Fibroblast of lung (primary cell): ENCODE measurements around the gene SYT9. TPM values are rescaled to one million over a fixed set of nuclear protein-coding genes. Genes with fewer than 3 reads are reported as not detected.

Experiments used
- DNase-seq, 2 donors: peaks; one replicate each; pipeline versions ENCODE4 v3.0.0 to v3.0.0-alpha.2; 2010; ENCODE audit warnings: low read depth in 2 of 2
- H2AFZ ChIP-seq: 2 replicates; pipeline ENCODE4 v1.5.1; 2012; ENCODE audit warnings: low read length, control low read depth, inconsistent platforms
- H3K27ac ChIP-seq: 2 replicates; pipeline ENCODE4 v1.5.1; 2011; ENCODE audit warnings: low read length, control low read depth; ENCODE audit not compliant: insufficient read depth
- H3K27me3 ChIP-seq: 2 replicates; pipeline ENCODE4 v1.5.1; 2011; ENCODE audit warnings: mild to moderate bottlenecking, low read length; ENCODE audit not compliant: control insufficient read depth, insufficient read depth
- H3K36me3 ChIP-seq: 2 replicates; pipeline ENCODE4 v1.5.1; 2011; ENCODE audit warnings: low read length; ENCODE audit not compliant: control insufficient read depth, insufficient read depth
- H3K4me1 ChIP-seq: 2 replicates; pipeline ENCODE4 v1.5.1; 2011; ENCODE audit warnings: low read length; ENCODE audit not compliant: control insufficient read depth, insufficient read depth; ENCODE audit errors: extremely low read depth
- H3K4me2 ChIP-seq: 2 replicates; pipeline ENCODE4 v1.5.1; 2011; ENCODE audit warnings: low read length, control low read depth; ENCODE audit not compliant: insufficient read depth; ENCODE audit errors: extremely low read depth
- H3K4me3 ChIP-seq, 4 experiments: fragments of 200-600 bp in 1 of 4; sonication (generic) in 1 of 4; replicated peaks in 1 of 4; 2 replicates each; pipeline ENCODE4 v1.5.1; 2011 to 2016; ENCODE audit warnings: low read length in 4 of 4, low read depth in 3 of 4, mild to moderate bottlenecking in 3 of 4, control low read depth in 2 of 4, inconsistent platforms in 1 of 4, mixed read lengths in 1 of 4; ENCODE audit not compliant: insufficient read depth in 1 of 4; ENCODE audit errors: control extremely low read depth in 1 of 4
- H3K79me2 ChIP-seq: 2 replicates; pipeline ENCODE4 v1.5.1; 2012; ENCODE audit warnings: mild to moderate bottlenecking, low read length, inconsistent platforms; ENCODE audit not compliant: control insufficient read depth, insufficient read depth
- H3K9ac ChIP-seq: 2 replicates; pipeline ENCODE4 v1.5.1; 2011; ENCODE audit warnings: mild to moderate bottlenecking, low read length, control low read depth; ENCODE audit not compliant: insufficient read depth
- H3K9me3 ChIP-seq: 2 replicates; pipeline ENCODE4 v1.5.1; 2012; ENCODE audit warnings: low read depth, low read length; ENCODE audit not compliant: control insufficient read depth, insufficient read depth
- H4K20me1 ChIP-seq: 2 replicates; pipeline ENCODE4 v1.5.1; 2011; ENCODE audit warnings: low read length; ENCODE audit not compliant: control insufficient read depth, insufficient read depth; ENCODE audit errors: extremely low read depth
- EZH2 ChIP-seq: IDR thresholded peaks from 2 replicates; pipeline ENCODE4 v1.5.1; 2012; ENCODE audit warnings: low read length, control low read depth, mild to moderate bottlenecking; ENCODE audit errors: missing control alignments
- polyA plus RNA-seq, 2 donors: library from polyadenylated mRNA; depleted of rRNA in 1 of 2; stranded (reverse) in 1 of 2; unstranded in 1 of 2; fragments of >200 nt; gene quantifications; 2 replicates each; pipeline ENCODE4 v1.2.1, GENCODE V29; 2011 to 2012; ENCODE audit warnings: missing spikeins in 1 of 2
- total RNA-seq: library from RNA; depleted of rRNA; stranded (reverse); fragments of >200 nt; gene quantifications from 2 replicates; pipeline ENCODE4 v1.2.1, GENCODE V29; 2014
- TF ChIP-seq, protein P1 (sequence below), 2 donors: IDR thresholded peaks in 1 of 2; conservative IDR thresholded peaks in 1 of 2; 1 replicate in 1 of 2; 2 replicates in 1 of 2; pipeline ENCODE4 v1.5.1; 2011 to 2012; ENCODE audit warnings: low read length in 2 of 2, control low read depth in 1 of 2, inconsistent platforms in 1 of 2, low read depth in 1 of 2, mild to moderate bottlenecking in 1 of 2

SYT9 gene
- total and polyA plus RNA-seq, 2 donors (not counting 1 experiment from before 2014, with no cell fraction given), result not detected

DNA sequence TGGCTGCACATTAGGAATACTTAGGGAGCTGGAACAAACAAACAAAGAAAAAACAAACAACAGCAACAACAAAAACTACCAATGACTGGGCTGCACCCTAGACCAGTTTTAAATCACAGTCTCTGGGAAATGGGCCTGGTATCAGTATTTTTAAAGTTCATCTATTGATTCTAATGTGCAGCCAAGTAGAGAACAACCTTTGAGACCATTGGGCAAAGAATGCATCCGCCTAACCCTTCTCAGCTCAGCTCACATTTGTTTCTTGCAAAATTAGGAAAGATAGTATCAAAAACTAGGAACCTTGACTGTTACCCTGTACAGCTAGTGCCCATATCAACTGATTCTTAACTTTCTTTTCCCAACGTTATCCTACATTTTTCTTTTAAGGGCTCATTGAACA lies 5.2 kb downstream of the SYT9 start:
- Histone ChIP-seq H2AFZ (no peak overlapping the region), H3K4me3 (no peak overlapping the region), H3K9me3 (no peaks in the 10 kb centered on the region), H3K4me1 (no peaks in the 10 kb centered on the region), H3K79me2 (no peaks in the 10 kb centered on the region), H3K4me2 (no peak overlapping the region), H3K36me3 (no peaks in the 10 kb centered on the region), H4K20me1 (no peaks in the 10 kb centered on the region), H3K27me3 (peaks cover 17% of the 10 kb centered on the region), H3K27ac (no peak overlapping the region), H3K9ac (no peak overlapping the region)
- no peak for TF ChIP-seq EZH2
- TF ChIP-seq, protein P1, sequence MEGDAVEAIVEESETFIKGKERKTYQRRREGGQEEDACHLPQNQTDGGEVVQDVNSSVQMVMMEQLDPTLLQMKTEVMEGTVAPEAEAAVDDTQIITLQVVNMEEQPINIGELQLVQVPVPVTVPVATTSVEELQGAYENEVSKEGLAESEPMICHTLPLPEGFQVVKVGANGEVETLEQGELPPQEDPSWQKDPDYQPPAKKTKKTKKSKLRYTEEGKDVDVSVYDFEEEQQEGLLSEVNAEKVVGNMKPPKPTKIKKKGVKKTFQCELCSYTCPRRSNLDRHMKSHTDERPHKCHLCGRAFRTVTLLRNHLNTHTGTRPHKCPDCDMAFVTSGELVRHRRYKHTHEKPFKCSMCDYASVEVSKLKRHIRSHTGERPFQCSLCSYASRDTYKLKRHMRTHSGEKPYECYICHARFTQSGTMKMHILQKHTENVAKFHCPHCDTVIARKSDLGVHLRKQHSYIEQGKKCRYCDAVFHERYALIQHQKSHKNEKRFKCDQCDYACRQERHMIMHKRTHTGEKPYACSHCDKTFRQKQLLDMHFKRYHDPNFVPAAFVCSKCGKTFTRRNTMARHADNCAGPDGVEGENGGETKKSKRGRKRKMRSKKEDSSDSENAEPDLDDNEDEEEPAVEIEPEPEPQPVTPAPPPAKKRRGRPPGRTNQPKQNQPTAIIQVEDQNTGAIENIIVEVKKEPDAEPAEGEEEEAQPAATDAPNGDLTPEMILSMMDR (conservative IDR thresholded peaks at IDR 0.05 in 1 of 2, IDR thresholded peaks at IDR 0.05 in 1 of 2; ENCODE audit: low read depth in 1 of 2, low read length in 2 of 2), result no peak
- DNase-seq, result no peak

DNA sequence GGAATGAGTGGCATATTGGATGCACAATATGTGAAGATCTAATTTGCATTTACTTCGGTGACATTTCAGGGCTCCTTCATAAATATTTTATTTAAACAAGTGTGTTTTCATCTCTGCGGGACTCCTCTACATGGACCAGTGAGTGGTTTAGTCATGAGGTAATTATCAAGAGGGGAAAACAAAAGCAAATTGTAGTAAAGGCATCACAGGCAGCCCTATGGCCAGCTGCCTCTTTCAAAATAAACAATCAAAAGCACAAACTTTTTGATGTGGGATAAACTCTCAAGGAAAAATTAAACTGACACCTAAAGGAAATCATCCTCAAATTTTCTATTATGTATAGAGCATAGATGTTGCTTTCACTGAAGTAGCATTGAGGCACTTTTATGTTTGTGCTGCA lies 6.0 kb downstream of the SYT9 start:
- no peak overlapping the region for H3K4me3 ChIP-seq
- H3K27me3 ChIP-seq, result peaks cover 9% of the 10 kb centered on the region
- no peaks in the 10 kb centered on the region for H3K79me2 ChIP-seq
- H3K4me1 ChIP-seq, result no peaks in the 10 kb centered on the region
- H3K4me2 ChIP-seq, result no peak overlapping the region
- no peaks in the 10 kb centered on the region for H3K36me3 ChIP-seq
- TF ChIP-seq EZH2, result no peak
- TF ChIP-seq, protein P1 (conservative IDR thresholded peaks at IDR 0.05 in 1 of 2, IDR thresholded peaks at IDR 0.05 in 1 of 2; ENCODE audit: low read depth in 1 of 2, low read length in 2 of 2), result no peak
- DNase-seq, result no peak
- H2AFZ ChIP-seq, result no peak overlapping the region
- H3K27ac ChIP-seq, result no peak overlapping the region
- no peaks in the 10 kb centered on the region for H3K9me3 ChIP-seq
- H4K20me1 ChIP-seq, result no peaks in the 10 kb centered on the region
- no peak overlapping the region for H3K9ac ChIP-seq

DNA sequence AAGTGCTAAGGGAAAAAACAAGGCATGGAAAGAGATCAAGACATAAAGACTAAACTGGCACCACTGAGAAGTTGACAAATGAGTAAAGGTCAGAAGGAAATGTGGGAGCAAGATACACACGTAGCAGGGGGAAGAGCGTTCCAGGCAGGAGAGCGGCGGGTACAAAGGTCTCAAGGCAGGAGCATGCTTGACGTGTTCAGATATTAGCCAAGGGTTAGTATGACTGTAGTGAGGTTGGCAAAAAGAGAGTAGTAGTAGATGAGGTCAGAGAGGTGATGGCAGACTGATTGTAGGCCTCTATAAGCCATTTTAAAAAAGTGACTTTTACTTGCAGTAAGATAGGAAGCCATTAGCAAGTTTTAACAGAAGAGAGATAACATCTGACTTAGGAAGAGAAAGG lies 9.9 kb downstream of the SYT9 start:
- Histone ChIP-seq H2AFZ (no peak overlapping the region), H3K9me3 (no peaks in the 10 kb centered on the region), H3K4me3 (no peak overlapping the region), H4K20me1 (no peaks in the 10 kb centered on the region), H3K36me3 (no peaks in the 10 kb centered on the region), H3K4me2 (no peak overlapping the region), H3K9ac (no peak overlapping the region), H3K27ac (no peak overlapping the region), H3K4me1 (no peaks in the 10 kb centered on the region), H3K27me3 (no peaks in the 10 kb centered on the region), H3K79me2 (no peaks in the 10 kb centered on the region)
- no peak for DNase-seq
- no peak for TF ChIP-seq EZH2
- TF ChIP-seq, protein P1 (conservative IDR thresholded peaks at IDR 0.05 in 1 of 2, IDR thresholded peaks at IDR 0.05 in 1 of 2; ENCODE audit: low read depth in 1 of 2, low read length in 2 of 2), result no peak
